Upper lobe of left lung (tissue), 6 donors: ENCODE measurements around the gene SUMF1. TPM values are rescaled to one million over a fixed set of nuclear protein-coding genes. Genes with fewer than 3 reads are reported as not detected.

ENCODE experiments used
- ATAC-seq, 2 donors: fragments of 200-7000 bp; cut with Tn5 transposase; one replicate each; pipeline ENCODE4 v1.9.1; 2022; ENCODE audit warnings: mild to moderate bottlenecking in 2 of 2, moderate library complexity in 2 of 2; ENCODE audit not compliant: low FRiP score in 2 of 2
- DNase-seq, 2 donors: peaks; one replicate each; pipeline ENCODE4 v3.0.0-alpha.2; 2019 to 2020
- H3K27ac ChIP-seq, 4 donors: fragments of 200-600 bp; sonication (generic); one replicate each; pipeline ENCODE4 v1.5.1; 2016 to 2019
- H3K27me3 ChIP-seq, 4 donors: fragments of 200-600 bp; sonication (generic); one replicate each; pipeline ENCODE4 v1.5.1; 2017 to 2019
- H3K36me3 ChIP-seq, 4 donors: fragments of 200-600 bp; sonication (generic); one replicate each; pipeline ENCODE4 v1.5.1; 2016 to 2019
- H3K4me1 ChIP-seq, 4 donors: fragments of 200-600 bp; sonication (generic); one replicate each; pipeline ENCODE4 v1.5.1; 2018 to 2019
- H3K4me3 ChIP-seq, 4 donors: fragments of 200-600 bp; sonication (generic); one replicate each; pipeline ENCODE4 v1.5.1; 2017 to 2019; ENCODE audit warnings: mild to moderate bottlenecking in 2 of 4, moderate library complexity in 1 of 4
- H3K9me3 ChIP-seq, 4 donors: fragments of 200-600 bp; sonication (generic); one replicate each; pipeline ENCODE4 v1.5.1; 2018 to 2019
- CTCF ChIP-seq, 6 experiments: fragments of 450-650 bp in 4 of 6; fragments of 200-600 bp in 2 of 6; sonication (generic) in 2 of 6; IDR thresholded peaks; one replicate each; pipeline ENCODE4 v1.5.1; 2016 to 2019; ENCODE audit warnings: antibody characterized with exemption in 6 of 6
- EP300 ChIP-seq, 4 donors: sonication (generic); formaldehyde crosslinking; IDR thresholded peaks; one replicate each; pipeline ENCODE4 v1.5.1; 2017; ENCODE audit warnings: antibody characterized with exemption in 4 of 4, control low read depth in 2 of 4
- POLR2A ChIP-seq, 4 donors: fragments of 450-650 bp; IDR thresholded peaks; one replicate each; pipeline ENCODE4 v1.5.1; 2016 to 2017; ENCODE audit warnings: antibody characterized with exemption in 4 of 4, mild to moderate bottlenecking in 2 of 4
- POLR2AphosphoS5 ChIP-seq, 2 donors: sonication (generic); formaldehyde crosslinking; IDR thresholded peaks; one replicate each; pipeline ENCODE4 v1.5.1; 2017; ENCODE audit warnings: antibody characterized with exemption in 2 of 2
- WGBS, 2 donors: methylation state at CpG; one replicate each; pipeline ENCODE4 v1.1.5; 2017 to 2018; 5-methylcytosine and 5-hydroxymethylcytosine counted together
- total RNA-seq, 6 donors: library from RNA; depleted of rRNA in 4 of 6; stranded (reverse); fragments of >200 nt in 4 of 6; gene quantifications; one replicate each; pipeline versions ENCODE4 v1.1.0 to v1.2.1, GENCODE V29; 2016 to 2021
- donor health status: DM: no; HTN: no; CAD: no; lungs with moderate emphysema.
- donor health status: DM: no; HTN: yes; CAD: no; lungs with severe emphysema.

Gene SUMF1
- total RNA-seq, 6 donors from 2014 or later, result 34.5 to 63.0 (median 54.0) TPM

- no peak for TF ChIP-seq CTCF (IDR thresholded peaks at IDR 0.05)
- TF ChIP-seq POLR2A (IDR thresholded peaks at IDR 0.05), result no peak
- TF ChIP-seq POLR2AphosphoS5 (IDR thresholded peaks at IDR 0.05), result no peak
- TF ChIP-seq EP300 (IDR thresholded peaks at IDR 0.05), result no peak
- ATAC-seq (no peak), DNase-seq (no peak)
- H3K4me3 ChIP-seq, result no peak overlapping the region
- no peaks in the 10 kb centered on the region for H3K9me3 ChIP-seq
- no peaks in the 10 kb centered on the region for H3K27me3 ChIP-seq
- H3K36me3 ChIP-seq, result peaks cover 0 to 30% (median 7%) of the 10 kb centered on the region in 4 donors
- H3K4me1 ChIP-seq, result no peaks in the 10 kb centered on the region
- WGBS, 2 donors, result 69 to 71% methylated on average over 4 of the region's 4 CpGs
- H3K27ac ChIP-seq, result no peak overlapping the region
Measured at GRCh38 chr3:4406746-4407568, 60.1 kb downstream of the SUMF1 start.

GRCh38 chr3:4404881-4405280 lies 62.2 kb downstream of the SUMF1 start:
- no peak for ATAC-seq
- 98 to 100% methylated on average over 2 of the region's 2 CpGs for WGBS, 2 donors
- no peak overlapping the region for H3K4me3 ChIP-seq
- H3K4me1 ChIP-seq, result no peaks in the 10 kb centered on the region
- peaks cover 0 to 26% (median 5%) of the 10 kb centered on the region in 4 donors for H3K36me3 ChIP-seq
- no peaks in the 10 kb centered on the region for H3K27me3 ChIP-seq
- DNase-seq, result no peak
- no peak overlapping the region for H3K27ac ChIP-seq
- no peaks in the 10 kb centered on the region for H3K9me3 ChIP-seq
- TF ChIP-seq POLR2AphosphoS5 (IDR thresholded peaks at IDR 0.05) (no peak), EP300 (IDR thresholded peaks at IDR 0.05) (no peak), CTCF (IDR thresholded peaks at IDR 0.05) (no peak)

GRCh38 chr3:4401441-4401840 lies 65.6 kb downstream of the SUMF1 start:
- H3K4me1 ChIP-seq, result no peaks in the 10 kb centered on the region
- DNase-seq (no peak), ATAC-seq (no peak)
- no peak for TF ChIP-seq POLR2AphosphoS5 (IDR thresholded peaks at IDR 0.05)
- no peak for TF ChIP-seq POLR2A (IDR thresholded peaks at IDR 0.05)
- no peak for TF ChIP-seq CTCF (IDR thresholded peaks at IDR 0.05)
- no peak for TF ChIP-seq EP300 (IDR thresholded peaks at IDR 0.05)
- 82 to 100% methylated on average over 4 of the region's 4 CpGs for WGBS, 2 donors
- no peak overlapping the region for H3K27ac ChIP-seq
- H3K36me3 ChIP-seq, result peaks cover 0 to 26% (median 5%) of the 10 kb centered on the region in 4 donors
- H3K9me3 ChIP-seq, result no peaks in the 10 kb centered on the region
- H3K27me3 ChIP-seq, result no peaks in the 10 kb centered on the region
- no peak overlapping the region for H3K4me3 ChIP-seq

- H3K4me1 ChIP-seq, result no peaks in the 10 kb centered on the region
- H3K36me3 ChIP-seq, result peaks cover 0 to 17% (median 5%) of the 10 kb centered on the region in 4 donors
- H3K27me3 ChIP-seq, result no peaks in the 10 kb centered on the region
- no peaks in the 10 kb centered on the region for H3K9me3 ChIP-seq
- WGBS, 2 donors, result 89 to 91% methylated on average over 7 of the region's 7 CpGs
- TF ChIP-seq EP300 (IDR thresholded peaks at IDR 0.05) (no peak), POLR2AphosphoS5 (IDR thresholded peaks at IDR 0.05) (no peak), POLR2A (IDR thresholded peaks at IDR 0.05) (no peak), CTCF (IDR thresholded peaks at IDR 0.05) (no peak)
- no peak overlapping the region for H3K4me3 ChIP-seq
- no peak overlapping the region for H3K27ac ChIP-seq
- DNase-seq (no peak), ATAC-seq (no peak)
Measured at GRCh38 chr3:4399476-4399875, 67.6 kb downstream of the SUMF1 start.

- Histone ChIP-seq H3K36me3 (peaks cover 0 to 16% (median 4%) of the 10 kb centered on the region in 4 donors), H3K9me3 (no peaks in the 10 kb centered on the region), H3K27me3 (no peaks in the 10 kb centered on the region), H3K4me1 (no peaks in the 10 kb centered on the region), H3K27ac (no peak overlapping the region), H3K4me3 (no peak overlapping the region)
- 82 to 87% methylated on average over 7 of the region's 7 CpGs for WGBS, 2 donors
- DNase-seq (no peak), ATAC-seq (no peak)
- TF ChIP-seq CTCF (IDR thresholded peaks at IDR 0.05) (no peak), POLR2AphosphoS5 (IDR thresholded peaks at IDR 0.05) (no peak), EP300 (IDR thresholded peaks at IDR 0.05) (no peak), POLR2A (IDR thresholded peaks at IDR 0.05) (no peak)
Measured at GRCh38 chr3:4398941-4399245, 68.2 kb downstream of the SUMF1 start.
